DMS 273 treated with DMSO at 0.1 percent for 48 hours (cell line): Measurements from ENCODE around the gene TEAD3.

Source experiments
- DNase-seq: peaks from one replicate; lab custom pipeline; 2025; lab: John Stamatoyannopoulos, UW

The TEAD3 gene

DNA sequence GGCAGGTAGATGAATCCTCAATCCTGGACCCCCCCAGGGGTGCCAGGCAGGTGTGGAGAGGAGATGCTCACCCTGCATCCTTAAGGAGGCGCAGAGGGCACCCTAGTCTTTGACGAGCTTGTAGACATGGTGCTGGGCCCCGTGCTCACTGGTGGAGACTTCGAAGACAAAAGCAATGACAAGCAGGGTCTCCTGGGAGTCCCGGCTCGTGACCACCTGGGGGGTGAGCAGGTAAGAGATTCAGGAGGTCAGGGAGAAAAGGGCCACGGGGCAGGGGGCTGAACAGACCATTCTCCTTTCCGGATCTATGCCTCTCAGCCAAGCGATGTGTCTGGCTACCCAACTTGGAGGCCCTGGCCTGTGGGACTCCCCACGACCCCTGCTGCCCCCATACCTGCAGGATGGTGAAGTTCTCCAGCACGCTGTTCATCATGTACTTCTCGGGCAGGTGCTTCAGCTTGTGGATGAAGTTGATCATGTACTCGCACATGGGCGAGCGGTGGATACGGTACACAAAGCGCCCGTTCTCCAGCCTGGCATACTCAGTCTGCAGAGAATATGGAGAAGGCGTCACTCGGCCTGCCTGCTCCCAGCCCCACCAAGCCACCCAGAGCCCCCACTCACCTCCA is 21.8 kb downstream of the TEAD3 start:
- DNase-seq, result no peak

GRCh38 chr6:35474131-35474941 is 22.5 kb downstream of the TEAD3 start:
- DNase-seq, result no peak

GRCh38 chr6:35473850-35474130 is 23.1 kb downstream of the TEAD3 start:
- no peak for DNase-seq

GRCh38 chr6:35473075-35473849 is 23.6 kb downstream of the TEAD3 start:
- no peak for DNase-seq

- no peak for DNase-seq
These were observed 25.0 kb downstream of the TEAD3 start for GRCh38 chr6:35471836-35472345.

DNA sequence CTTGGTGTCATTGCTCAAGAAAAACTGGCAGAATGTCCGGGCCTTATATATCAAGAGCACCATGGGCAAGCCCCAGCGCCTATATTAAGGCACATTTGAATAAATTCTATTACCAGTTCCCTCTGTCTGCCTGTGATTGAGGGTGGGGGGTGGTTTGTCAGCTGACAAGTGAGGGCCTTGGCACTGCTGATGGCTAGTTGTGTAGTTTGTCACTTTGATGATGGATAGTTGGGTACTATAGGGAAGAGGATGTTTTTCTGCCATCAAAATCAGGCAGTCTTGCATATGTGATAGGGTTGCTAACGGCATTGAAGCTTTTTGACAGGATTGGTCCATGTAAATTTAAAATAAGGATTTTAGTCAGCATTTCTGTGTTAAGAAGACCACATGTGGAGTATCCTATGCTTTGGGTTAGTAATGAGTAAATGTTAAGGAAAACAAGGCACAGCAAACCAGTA is 26.2 kb downstream of the TEAD3 start:
- no peak for DNase-seq

- no peak for DNase-seq
These were observed 26.9 kb downstream of the TEAD3 start for GRCh38 chr6:35469751-35470662.

DNA sequence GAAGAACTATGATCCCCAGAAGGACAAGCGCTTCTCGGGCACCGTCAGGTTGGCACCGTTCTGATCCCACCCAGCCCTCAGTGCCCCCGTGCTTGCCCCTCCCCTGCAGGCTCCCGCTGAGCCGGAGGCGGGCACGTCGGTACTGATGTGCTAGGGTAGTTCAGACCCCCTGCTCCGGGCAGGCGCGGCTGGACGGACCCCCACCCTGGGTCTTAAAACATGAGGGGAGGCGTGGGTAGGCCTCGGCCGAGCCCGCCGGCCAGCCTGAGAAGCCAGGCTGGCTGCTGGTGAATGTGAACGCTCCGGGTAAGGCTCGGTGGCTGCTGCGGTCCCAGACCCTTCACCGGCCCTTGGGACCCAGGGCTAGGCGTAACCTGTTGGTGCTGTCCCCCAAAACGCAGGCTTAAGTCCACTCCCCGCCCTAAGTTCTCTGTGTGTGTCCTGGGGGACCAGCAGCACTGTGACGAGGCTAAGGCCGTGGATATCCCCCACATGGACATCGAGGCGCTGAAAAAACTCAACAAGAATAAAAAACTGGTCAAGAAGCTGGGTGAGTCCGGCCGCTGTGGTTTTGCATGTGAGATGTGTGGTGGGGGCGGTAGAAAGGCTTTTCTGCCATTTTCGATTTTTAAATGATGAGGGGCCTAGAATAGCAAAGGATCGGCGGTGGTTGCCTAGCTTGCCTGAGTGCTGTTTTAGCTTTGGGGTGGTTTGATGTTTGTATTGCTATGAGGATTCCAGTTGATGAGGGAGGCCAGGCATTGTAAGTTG is 27.7 kb downstream of the TEAD3 start:
- no peak for DNase-seq

GRCh38 chr6:35468181-35468979 is 28.5 kb downstream of the TEAD3 start, which contains the start of gene RPL10A:
Gene RPL10A, plus strand, starts transcription at chr6:35468401. Its CDS starts 34 bp downstream, at chr6:35468435.
- peak; percentile 91 for DNase-seq

DNA sequence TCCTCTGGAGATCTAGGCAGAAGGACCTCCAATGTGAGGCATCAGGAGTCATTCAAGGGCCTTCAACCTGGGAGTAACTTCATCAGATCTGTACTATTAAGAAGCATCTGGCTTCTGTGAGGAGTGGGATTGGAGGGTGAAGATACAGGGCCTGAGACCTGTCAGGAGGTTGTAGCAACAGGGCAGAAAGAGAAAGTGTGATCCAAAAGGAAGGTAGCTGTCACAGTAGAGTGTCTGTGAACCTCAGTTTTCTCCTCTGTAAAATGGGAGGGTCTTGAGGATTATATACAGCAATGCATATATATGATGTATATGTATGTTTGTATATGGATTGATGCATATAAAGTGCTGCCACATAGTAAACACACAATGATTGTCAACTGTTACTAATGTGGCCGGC is 31.2 kb downstream of the TEAD3 start:
- DNase-seq, result no peak

- no peak for DNase-seq
These were observed 33.6 kb downstream of the TEAD3 start for GRCh38 chr6:35463292-35463691.

GRCh38 chr6:35461270-35461669 is 35.6 kb downstream of the TEAD3 start:
- no peak for DNase-seq

DNA sequence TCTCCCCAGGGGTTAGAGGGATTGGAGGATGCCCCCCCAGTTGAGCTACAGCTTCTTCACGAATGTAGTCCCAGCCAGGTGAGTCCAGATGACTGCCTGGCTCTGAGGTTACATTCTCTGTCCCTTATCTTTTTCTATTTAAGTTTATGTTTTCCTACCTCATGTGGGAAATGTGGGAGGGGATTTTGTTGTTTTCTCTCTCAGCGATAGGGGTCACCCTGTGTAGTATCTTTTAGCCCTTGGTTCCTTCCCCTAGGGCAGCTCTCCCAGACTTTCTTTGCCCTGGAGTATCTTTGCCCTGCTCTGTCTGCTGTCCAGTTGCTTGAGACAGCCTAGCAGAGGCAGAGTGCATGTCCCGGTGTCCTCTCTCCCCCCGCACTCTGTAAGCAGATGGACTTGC is 39.0 kb downstream of the TEAD3 start:
- DNase-seq, result no peak

DNA sequence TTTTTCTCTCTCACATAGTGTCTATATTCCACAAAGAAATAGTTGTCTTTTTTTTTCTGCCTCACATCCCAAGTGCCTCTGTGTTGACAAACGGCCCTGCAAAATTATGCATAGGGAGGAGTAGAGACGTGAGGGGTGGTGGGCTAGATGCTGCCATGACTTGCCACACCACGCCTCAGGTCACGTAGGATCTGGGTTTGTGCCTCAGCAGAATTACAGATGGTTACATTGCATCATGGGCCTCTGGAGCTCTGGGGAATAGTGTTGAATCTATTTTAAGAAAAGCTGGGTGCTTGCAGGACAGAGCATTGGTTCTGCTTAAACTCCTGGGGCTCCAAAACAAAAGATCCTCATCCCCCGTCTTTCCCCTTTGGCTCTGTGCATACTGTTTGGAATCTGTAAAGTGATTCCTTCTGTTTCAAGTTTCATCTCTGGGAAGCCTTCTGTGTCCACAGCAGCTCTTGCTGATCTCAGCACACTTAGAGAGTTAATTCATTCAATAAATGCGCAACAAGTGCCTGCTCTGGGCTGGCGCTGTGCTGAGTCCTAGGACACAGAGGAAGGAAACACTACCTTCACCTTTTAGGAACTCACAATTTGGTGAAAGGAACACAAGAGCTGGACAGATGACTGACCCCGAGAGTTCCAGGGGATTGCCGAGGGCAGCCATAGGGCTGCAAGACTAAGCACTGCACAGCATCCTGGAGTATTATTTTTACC is 42.3 kb downstream of the TEAD3 start:
- DNase-seq, result peak; percentile 18

GRCh38 chr6:35453236-35453635 is 43.6 kb downstream of the TEAD3 start:
- no peak for DNase-seq

GRCh38 chr6:35452183-35453090 is 44.4 kb downstream of the TEAD3 start, which contains the start of gene FANCE:
Gene FANCE, plus strand, starts transcription at chr6:35452338. Its CDS starts 208 bp downstream, at chr6:35452546.
- no peak for DNase-seq

- no peak for DNase-seq
These were observed 45.3 kb downstream of the TEAD3 start for GRCh38 chr6:35451354-35452182.
